NCI-H82 treated with DMSO at 0.1 percent for 48 hours (cell line): ENCODE results near the gene ARFGEF3.

Source experiments
- DNase-seq: peaks from one replicate; lab custom pipeline; 2025; ENCODE audit not compliant: unreplicated experiment; lab: John Stamatoyannopoulos, UW

ARFGEF3 gene

DNA sequence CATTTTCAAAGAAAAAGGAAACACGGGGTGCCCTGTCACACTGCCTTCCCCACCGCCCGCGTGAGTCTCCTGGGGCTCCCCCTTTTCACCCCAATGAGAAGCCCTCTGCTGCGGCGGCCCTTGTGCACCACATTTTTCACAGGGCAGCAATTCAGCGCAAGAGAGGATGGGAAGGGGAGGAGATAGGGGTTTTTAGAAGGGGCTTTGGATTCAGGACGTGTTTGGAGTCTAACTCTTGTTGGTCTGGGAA lies 726 bp upstream of the ARFGEF3 start:
- DNase-seq, result no peak

DNA sequence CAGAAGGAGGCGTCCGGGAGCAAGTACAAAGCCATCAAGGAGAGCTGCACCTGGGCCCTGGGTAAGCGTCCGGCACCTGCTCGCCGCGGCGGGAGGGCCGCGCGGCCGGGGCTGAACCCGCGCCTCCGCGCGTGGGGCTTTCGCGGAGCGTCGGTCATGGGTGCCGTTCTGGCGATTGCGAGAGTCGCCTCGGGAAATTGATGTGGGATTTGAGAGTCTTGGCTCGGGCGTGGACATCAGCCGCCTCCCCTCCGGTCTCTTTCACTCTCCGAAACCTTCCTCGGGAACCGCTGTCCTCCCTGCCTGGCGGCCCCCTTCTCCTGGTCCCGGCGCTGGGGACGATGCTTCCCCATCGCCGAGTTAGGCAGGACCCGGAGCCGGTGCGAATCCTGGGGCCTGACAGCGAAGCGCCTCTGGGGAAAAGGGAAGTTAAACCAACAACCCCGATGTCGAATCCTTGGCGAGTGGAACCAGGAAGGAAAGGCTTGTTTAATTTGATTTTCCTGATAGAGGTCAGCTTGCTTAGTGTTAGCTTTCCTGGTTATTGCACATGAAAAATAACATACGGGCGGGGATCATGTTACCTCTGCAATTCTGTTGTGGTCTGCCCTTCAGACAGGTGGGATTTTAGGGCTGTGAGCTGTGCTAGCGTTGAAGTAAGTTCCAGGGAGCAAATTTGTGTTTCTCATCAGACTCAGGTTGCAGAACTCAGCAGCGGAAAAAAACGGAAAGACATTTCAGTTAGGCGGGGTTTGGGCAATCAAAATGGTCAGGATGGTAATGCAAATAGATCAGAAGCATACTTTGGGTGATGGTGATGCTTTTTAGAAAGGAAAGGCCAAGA lies 594 bp downstream of the ARFGEF3 start:
- DNase-seq, result no peak

DNA sequence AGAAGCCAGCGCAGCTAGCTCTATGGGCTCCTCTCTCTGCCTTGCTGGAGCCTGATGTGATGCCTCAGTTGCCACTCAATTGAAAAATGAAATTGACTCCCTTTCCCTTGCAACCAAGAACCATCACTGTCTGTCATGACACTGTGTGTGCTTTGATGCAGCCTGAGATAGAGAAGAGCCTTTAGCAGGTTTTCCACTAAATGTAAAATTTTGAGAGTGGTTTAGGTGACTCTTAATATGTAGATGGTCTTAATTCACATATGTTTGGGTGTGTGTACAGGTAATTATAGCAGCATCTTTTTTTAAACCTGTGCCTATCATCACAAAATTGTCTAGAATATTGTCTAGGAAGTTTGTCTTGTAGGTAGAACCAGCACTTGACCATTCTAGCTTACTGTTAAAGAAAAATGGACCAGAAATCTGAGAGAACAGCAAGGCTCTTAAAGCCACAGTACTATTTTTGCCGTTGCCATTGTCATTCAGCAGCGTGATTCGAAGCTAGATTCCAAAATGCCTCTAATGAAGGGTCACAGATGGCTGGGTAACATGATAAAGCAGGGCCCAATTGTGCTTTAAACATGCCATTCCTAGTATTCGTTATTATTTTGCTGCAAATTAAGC lies 1.3 kb downstream of the ARFGEF3 start:
- DNase-seq, result no peak

DNA sequence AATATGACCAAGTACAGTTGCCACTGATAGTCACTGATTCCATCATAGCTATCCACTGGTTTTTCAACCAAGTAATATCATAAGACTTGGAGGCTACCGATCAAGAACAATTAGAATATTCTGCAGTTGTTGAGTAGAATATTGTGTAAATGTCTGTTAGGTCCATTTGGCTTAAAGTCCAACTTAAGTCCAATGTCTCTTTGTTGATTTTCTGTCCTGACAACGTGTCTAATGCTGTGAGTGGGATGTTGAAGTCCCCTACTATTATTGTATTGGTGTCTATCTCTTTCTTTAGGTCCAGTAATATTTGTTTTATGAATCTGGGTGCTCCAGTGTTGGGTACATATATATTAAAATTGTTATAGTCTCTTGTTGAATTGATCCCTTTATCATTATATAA lies 13.9 kb downstream of the ARFGEF3 start:
- DNase-seq, result no peak

DNA sequence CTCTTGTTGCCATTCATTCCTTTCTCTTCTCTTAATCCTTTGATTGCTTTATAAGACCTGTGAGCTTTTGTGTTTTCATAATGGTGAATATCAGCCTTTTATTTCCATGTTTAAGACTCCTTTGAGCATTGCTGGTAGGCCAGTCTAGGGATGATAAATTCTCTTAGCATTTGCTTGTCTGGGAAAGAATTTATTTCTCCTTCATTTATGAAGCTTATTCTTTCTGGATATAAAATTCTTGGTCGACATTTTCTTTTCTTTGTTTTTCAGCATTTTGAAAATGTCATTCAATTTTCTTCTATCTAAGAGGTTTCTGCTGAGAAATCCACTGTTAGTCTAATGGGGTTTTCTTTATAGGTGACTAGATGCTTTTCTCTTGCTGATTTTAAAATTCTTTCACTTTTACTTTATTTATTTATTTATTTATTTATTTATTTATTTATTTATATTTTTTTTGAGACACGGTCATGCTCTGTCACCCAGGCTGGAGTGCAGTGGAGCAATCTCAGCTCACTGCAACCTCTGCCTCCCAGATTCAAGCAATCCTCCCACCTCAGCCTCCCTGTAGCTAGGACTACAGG lies 15.0 kb downstream of the ARFGEF3 start:
- no peak for DNase-seq

DNA sequence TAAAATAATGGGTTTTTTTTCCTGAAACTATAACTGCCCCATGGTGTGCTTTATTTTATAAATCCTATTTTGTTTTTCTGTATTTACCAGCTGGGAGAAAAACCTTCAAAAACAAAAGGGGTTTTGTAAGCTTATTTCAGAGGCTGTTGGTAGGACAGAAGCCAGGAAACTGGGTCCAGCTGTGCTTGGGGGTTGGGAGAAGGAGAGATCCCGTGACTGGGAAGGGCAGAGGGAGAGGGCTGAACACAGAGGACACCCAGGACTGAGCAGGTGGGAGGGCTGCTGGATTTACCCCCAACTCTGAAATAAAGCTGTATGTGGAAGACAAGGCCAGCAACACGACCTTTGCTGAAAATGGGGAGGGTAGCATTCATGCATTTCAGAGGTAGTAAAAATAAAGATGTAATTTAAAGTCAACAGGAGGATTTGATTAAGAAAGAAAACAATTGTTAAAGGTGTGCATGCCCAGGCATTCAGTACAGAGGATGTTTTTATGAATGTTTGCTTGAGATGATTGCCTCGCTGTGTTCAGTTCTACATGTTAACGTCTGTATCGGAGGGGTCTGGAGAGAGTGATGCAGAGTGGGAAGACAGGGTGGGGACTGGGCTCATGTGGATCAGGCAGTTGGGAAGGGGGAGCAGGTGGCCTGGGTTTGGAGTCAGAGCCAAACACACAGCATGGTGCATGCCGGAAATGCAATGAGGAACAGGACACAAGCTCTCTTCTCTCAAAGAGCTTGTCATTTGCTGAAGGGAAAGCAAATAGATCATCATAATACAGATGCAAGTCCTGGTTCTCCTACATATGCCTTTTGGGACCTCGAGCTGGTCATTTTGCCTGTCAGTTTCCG lies 21.4 kb downstream of the ARFGEF3 start:
- DNase-seq, result no peak

DNA sequence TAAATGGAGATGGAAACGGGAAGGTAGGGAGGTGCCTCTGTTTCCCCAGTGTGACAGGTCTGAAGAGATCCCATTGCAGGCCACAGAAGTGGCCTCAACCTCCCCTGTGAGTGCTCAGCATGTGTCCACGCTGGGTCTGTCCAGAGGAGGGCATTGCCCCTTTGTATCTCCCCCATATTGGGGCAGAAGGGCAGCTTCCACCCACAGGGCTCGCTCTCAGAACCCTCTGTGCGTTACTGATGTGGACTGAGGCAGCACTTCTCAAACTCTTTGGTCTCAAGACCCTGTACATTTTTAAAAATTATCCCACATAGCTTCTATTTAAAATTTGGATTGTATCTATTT lies 22.0 kb downstream of the ARFGEF3 start:
- DNase-seq, result no peak

DNA sequence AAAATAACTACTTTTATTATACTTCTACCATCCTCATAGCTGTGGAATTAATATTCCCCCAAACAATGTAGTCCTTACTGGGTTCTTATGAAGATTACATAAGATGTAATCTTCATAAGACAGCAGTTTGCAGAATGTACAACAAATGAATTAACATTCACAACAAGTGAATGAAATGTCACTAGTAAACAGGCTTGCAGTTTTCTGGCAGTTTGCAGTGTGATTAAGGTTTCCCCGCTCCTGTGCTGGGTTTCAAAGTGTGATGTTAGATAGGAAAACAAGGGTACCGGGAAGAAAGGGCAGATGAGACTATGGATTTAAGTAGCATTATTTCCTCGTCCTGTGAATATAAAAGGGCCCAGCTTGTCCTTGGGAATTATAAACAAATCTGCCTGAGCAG lies 22.5 kb downstream of the ARFGEF3 start:
- DNase-seq, result no peak

DNA sequence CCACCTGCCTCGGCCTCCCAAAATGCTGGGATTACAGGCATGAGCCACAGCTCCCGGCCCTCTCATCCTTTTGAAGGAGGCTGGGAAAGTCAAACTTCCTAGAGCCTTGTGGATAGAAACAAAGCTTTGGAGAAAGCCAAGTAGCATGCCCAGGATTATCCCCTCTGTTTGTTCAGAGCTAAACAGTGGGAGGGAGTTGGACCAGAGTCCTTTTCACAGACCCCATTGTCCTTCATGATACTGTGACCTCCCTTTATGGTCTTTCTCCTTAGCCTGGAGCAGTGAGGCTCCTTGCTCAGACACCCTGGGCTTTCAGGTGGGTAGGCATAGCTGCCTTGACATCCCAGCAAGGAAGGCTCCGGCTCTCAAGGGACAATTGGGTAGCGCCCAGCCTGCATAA lies 25.4 kb downstream of the ARFGEF3 start:
- DNase-seq, result no peak

DNA sequence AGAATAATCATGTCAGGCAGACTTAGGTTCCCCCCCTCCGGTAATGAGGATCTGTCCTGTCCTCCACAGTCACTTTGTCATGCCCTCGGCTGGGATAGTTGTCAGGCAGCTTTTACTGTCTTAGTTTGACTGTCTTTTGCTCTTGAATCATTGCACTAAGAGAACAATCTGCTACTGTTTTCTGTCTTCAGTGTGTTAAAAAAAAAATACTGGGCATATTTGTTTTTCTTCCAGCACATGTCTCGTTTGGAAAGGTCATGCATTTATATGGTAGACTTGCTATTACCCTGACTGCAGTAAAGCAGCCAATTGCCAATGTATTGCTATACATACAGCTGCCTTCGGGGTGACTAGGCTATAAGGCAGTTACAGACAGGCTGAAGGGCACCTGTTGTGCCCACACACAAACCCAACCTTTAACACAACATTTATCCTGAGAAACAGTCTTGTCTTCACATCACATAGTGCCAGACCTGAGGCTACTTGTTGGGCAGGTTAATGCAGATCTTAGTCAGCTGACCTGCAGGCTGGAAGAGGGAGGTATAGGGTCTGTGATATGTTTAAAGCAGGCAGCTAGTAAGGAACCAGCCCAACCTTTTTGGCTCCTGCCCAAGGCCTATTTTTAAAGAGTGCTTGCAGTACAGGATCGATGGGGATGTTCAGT lies 26.7 kb downstream of the ARFGEF3 start:
- no peak for DNase-seq

DNA sequence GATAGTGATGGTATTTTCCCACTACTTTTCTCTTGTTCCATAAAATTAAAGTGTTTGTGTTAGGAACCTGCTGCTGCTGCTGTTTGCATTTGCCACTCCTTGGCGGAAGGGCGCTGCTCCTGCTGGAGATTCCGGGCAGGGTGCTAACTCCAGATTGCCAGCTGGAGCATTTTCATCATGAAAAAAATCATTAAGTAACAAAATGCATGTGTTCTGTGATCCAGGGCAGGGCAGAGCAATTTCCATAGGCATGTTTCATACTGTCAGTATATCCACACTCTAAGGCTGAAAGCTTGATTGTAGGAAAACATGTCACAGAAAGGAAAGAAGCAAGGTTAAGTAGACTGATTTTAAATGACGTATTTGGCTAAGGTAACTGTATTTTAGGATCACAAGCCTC lies 32.5 kb downstream of the ARFGEF3 start:
- DNase-seq, result no peak

DNA sequence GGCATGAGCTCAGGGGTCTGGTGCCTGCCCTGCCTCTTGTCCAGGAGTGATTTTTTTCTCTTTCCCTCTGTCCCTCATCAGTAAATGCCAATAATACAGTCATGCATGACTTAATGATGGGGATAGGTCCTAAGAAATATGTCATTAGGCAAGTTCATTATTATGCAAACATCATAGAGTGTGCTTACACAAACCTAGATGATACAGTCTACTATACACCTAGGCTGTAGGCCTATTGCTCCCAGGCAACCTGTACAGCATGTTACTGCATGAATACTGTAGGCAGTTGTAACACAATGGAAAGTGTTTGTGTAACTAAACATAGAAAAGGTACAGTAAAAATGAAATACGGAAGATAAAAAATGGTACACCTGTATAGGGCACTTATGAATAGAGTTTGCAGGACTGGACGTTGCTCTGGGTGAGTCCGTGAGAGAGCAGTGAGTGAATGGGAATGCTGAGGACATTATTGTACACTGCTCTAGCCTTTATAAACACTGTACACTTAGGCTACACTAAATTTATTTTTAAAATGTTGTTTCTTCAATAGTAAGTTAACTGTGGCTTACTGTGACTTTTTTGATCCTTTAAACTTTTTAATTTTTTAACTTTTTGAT lies 34.5 kb downstream of the ARFGEF3 start:
- no peak for DNase-seq

DNA sequence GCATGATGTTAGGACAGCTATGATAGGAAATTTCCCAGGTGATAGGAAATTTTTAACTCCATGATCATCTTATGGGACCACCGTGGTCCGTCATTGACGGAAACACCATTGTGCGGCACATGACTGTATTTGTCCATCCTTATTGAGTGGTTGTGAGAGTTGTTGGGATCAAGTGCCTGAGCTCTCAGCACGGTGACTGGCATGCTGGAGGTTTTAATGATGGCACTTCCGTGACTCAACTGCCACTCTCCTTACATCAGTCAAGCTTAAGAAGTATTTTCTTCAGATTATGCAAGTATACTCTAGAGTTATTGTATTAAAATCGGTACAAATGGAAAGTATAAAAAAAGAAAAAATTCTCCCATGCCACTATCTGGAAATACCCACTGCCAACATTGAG lies 35.8 kb downstream of the ARFGEF3 start:
- no peak for DNase-seq

DNA sequence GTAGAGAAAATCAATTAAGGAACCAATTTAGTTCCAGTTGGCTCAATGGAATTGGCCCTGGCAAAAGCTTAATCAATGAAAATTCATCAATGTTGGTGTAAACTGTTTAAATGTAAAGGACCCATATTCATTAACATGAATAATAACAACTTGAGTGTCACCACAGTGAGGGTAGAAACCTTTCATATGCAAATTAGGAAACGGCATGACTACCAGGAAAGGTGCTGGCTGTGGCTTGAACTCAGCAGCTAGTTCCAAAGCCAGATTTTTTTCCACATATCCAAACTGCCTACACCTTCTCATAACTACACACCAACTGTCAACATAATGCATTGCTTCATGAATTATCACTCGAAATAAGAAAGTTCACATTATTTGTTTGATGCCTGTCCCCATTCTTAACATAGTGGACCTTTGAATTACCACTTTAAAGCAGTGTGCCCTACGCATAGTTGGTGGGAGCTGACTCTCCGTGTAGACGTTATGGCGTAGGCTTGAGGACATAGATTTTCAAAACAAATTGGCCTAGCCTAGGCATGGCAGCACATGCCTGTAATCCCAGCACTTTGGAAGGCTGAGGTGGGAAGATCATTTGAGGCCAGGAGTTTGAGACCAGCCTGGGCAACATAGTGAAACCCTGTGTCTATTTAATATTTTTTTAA lies 36.8 kb downstream of the ARFGEF3 start:
- DNase-seq, result no peak

DNA sequence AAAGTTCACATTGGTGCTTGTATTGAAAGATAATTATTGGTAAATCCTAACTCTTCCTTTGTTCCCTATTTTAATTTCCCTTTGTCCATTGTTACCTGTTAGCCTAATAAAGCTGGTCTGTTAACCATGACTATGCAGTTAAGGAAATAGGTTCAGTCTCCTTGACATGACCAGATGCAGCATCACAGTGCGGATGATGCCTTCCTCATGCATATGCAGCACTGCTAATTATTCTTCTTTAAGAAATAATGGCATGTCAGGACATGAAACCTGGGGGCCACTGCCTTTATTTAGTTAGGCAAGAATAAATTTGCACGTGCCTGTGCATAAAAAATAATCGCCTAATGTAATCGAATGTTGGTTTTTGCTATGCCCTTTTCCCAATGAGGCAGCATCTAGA lies 40.1 kb downstream of the ARFGEF3 start:
- no peak for DNase-seq

DNA sequence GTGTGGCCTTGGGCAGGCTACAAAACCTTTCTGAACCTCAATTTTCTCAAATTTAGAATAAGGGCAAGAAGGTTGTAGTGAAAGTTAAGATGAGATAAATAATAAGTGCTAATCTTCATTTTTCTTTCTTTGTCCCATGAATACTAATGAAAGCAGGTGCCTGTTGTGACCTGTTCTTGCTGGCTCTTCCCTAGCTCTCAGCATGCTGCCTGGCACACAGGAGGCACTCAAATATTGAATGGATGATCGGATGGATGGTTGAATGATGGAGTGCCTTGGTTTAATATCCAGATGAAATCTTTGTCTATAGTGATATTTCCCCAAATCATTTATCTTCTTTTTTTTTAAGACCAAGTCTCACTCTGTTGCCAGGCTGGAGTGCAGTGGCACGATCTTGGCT lies 41.6 kb downstream of the ARFGEF3 start:
- DNase-seq, result no peak

DNA sequence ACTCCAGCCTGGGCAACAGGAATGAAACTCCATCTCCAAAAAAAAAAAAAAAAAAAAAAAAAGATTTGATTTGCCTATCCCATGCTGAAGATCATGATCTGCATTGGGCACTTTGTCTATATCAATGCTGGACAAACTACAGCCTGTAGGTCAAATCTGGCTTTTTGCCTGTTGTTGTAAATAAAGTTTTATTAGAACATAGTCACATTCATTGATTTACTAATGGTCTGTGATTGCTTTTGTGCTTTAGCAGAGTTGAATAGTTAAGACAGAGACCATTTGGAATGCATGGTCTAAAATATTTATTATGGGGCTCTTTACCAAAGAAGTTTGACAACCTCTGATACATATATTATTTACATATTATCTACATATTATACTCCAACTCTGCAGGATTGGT lies 42.6 kb downstream of the ARFGEF3 start:
- no peak for DNase-seq

DNA sequence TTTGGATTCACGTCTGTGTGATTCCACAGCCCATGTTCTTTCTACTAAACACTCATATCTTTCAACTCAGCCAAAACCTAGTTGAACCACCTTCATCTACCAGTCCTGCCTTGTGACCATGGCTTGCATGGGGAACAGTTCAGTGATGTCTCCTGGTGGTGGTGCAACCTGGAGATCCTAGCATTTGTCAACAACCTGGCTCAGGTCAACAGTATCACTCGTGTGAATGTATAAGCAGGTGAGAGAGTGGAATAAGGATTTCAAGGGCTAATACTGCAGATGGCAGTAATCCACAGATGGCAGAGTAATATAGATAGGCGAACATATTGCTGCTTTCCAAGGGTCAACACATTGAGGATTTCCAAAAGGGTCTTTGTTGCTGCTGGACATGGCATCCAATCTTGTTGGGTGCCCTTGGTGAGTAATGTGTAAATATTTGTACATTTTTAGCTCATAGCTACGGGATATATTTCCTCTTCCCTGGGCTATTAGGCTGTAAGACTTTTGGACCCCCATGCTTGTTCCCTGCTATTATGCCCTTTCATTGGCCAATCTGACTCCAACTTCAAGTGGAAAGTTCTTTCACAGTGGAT lies 43.1 kb downstream of the ARFGEF3 start:
- no peak for DNase-seq

DNA sequence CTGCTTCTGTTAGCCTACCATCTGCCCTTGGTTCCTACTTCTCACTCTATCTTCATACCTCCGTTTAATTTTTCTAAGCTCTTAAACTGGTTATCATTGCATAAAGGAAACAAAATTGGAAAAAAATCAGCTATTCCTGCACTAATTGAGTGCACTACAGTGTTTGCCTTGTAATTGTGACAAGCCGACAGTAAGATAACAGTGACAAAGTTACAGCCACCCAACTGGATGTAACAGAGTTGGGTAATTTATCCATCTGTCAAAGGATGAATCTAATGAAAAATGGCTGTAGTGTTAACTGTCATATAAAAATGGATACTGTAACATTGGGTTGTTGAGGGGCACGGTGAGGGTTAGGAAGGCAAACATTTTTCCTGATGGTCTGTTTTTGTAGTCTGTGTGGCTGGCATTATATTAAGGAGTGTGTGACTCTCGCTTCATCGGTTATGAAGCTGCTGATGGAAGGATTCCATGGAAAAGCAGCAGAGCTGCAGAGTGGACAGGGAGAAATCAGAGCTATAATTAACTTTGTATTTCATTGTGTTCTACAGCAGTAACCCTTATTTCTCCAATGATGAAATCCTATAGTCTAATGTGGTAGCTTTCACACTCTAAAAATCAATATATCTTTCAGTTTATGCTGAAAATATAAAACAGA lies 43.8 kb downstream of the ARFGEF3 start:
- DNase-seq, result no peak

DNA sequence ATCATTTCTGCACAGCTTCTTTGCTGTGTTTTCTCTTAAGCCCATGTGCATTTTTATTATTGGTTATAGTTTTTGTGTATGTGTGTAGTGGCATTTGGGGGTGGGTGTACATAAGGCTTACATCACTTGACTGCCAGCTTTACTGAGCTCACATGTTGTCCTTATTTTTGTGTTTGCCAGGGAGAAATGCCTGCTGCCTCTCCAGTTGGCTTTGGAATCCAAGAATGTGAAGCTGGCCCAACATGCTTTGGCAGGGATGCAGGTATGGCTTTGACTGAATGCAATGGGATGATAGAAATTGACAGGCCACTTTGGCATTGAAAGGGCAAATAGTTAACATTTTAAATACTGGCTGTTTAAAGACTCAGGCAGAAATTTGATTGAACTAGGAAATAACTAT lies 45.1 kb downstream of the ARFGEF3 start:
- DNase-seq, result no peak
